ENCODE results near the gene MAGI1.

MAGI1 gene

GRCh38 chr3:65478551-65479500 is 559.9 kb downstream of the MAGI1 start:
- no peak for DNase-seq (ENCODE audit: low spot score)

- peak; percentile 27 for DNase-seq (ENCODE audit: low spot score)
Measured at GRCh38 chr3:65473736-65474135, 565.0 kb downstream of the MAGI1 start.

- DNase-seq (ENCODE audit: low spot score), result no peak
Measured at GRCh38 chr3:65472501-65472900, 566.2 kb downstream of the MAGI1 start.

- no peak for DNase-seq (ENCODE audit: low spot score)
Measured at GRCh38 chr3:65466300-65466988, 572.3 kb downstream of the MAGI1 start.

- DNase-seq (ENCODE audit: low spot score), result no peak
Measured at GRCh38 chr3:65449841-65450428, 588.8 kb downstream of the MAGI1 start.

GRCh38 chr3:65448120-65448519 is 590.6 kb downstream of the MAGI1 start:
- no peak for DNase-seq (ENCODE audit: low spot score)

- DNase-seq (ENCODE audit: low spot score), result no peak
Measured at GRCh38 chr3:65445573-65446169, 593.0 kb downstream of the MAGI1 start.

GRCh38 chr3:65444447-65444815 is 594.3 kb downstream of the MAGI1 start:
- no peak for DNase-seq (ENCODE audit: low spot score)

GRCh38 chr3:65443739-65444446 is 594.8 kb downstream of the MAGI1 start:
- no peak for DNase-seq (ENCODE audit: low spot score)

GRCh38 chr3:65439641-65440284 is 599.0 kb downstream of the MAGI1 start:
- peak; percentile 69 for DNase-seq (ENCODE audit: low spot score)

GRCh38 chr3:65438612-65439011 is 600.1 kb downstream of the MAGI1 start:
- no peak for DNase-seq (ENCODE audit: low spot score)

GRCh38 chr3:65438096-65438495 is 600.6 kb downstream of the MAGI1 start:
- DNase-seq (ENCODE audit: low spot score), result no peak

GRCh38 chr3:65436580-65436979 is 602.1 kb downstream of the MAGI1 start:
- DNase-seq (ENCODE audit: low spot score), result no peak

GRCh38 chr3:65433480-65433879 is 605.2 kb downstream of the MAGI1 start:
- DNase-seq (ENCODE audit: low spot score), result no peak

- no peak for DNase-seq (ENCODE audit: low spot score)
Measured at GRCh38 chr3:65432388-65433003, 606.2 kb downstream of the MAGI1 start.

GRCh38 chr3:65425880-65426279 is 612.8 kb downstream of the MAGI1 start:
- peak; percentile 14 for DNase-seq (ENCODE audit: low spot score)

GRCh38 chr3:65422154-65422553 is 616.6 kb downstream of the MAGI1 start:
- DNase-seq (ENCODE audit: low spot score), result no peak

GRCh38 chr3:65419233-65419632 is 619.5 kb downstream of the MAGI1 start:
- no peak for DNase-seq (ENCODE audit: low spot score)

- DNase-seq (ENCODE audit: low spot score), result no peak
Measured at GRCh38 chr3:65413891-65414290, 624.8 kb downstream of the MAGI1 start.

- DNase-seq (ENCODE audit: low spot score), result no peak
Measured at GRCh38 chr3:65412588-65412987, 626.1 kb downstream of the MAGI1 start.

GRCh38 chr3:65411367-65411766 is 627.4 kb downstream of the MAGI1 start:
- DNase-seq (ENCODE audit: low spot score), result no peak
